Parathyroid adenoma (tissue), 2 donors: ENCODE measurements around the gene USF2.

Source experiments
- H2AFZ ChIP-seq: fragments of 300-600 bp; sonication (generic); one replicate; pipeline ENCODE4 v1.7.0; 2017; ENCODE audit warnings: antibody characterized with exemption, mild to moderate bottlenecking
- H3K27ac ChIP-seq: fragments of 300-600 bp; sonication (generic); one replicate; pipeline ENCODE4 v1.7.0; 2017
- H3K27me3 ChIP-seq: fragments of 300-600 bp; sonication (generic); one replicate; pipeline ENCODE4 v1.7.0; 2017; ENCODE audit warnings: low read length; ENCODE audit not compliant: control insufficient read depth, insufficient read depth
- H3K36me3 ChIP-seq: fragments of 300-600 bp; sonication (generic); one replicate; pipeline ENCODE4 v1.7.0; 2017; ENCODE audit warnings: low read length; ENCODE audit not compliant: control insufficient read depth, insufficient read depth
- H3K4me1 ChIP-seq: fragments of 300-600 bp; sonication (generic); one replicate; pipeline ENCODE4 v1.7.0; 2017; ENCODE audit warnings: control low read depth
- H3K4me2 ChIP-seq: fragments of 300-600 bp; sonication (generic); one replicate; pipeline ENCODE4 v1.7.0; 2017; ENCODE audit warnings: low read length
- H3K4me3 ChIP-seq: fragments of 300-600 bp; sonication (generic); one replicate; pipeline ENCODE4 v1.7.0; 2017; ENCODE audit warnings: low read depth, low read length
- H3K79me2 ChIP-seq: fragments of 300-600 bp; sonication (generic); one replicate; pipeline ENCODE4 v1.7.0; 2017; ENCODE audit warnings: control low read depth
- H3K9ac ChIP-seq: fragments of 300-600 bp; sonication (generic); one replicate; pipeline ENCODE4 v1.7.0; 2017; ENCODE audit warnings: mild to moderate bottlenecking
- H3K9me3 ChIP-seq: fragments of 300-600 bp; sonication (generic); one replicate; pipeline ENCODE4 v1.7.0; 2017; ENCODE audit warnings: low read length; ENCODE audit not compliant: control insufficient read depth
- CTCF ChIP-seq: fragments of 300-600 bp; sonication (generic); IDR thresholded peaks from one replicate; pipeline ENCODE4 v1.7.0; 2017; ENCODE audit warnings: antibody characterized with exemption, mild to moderate bottlenecking
- donor health status: primary hyperparathyroidism.

The USF2 gene

GRCh38 chr19:35272954-35273649 is 4.3 kb downstream of the USF2 start:
- H3K9ac ChIP-seq = no peak overlapping the region
- no peaks in the 10 kb centered on the region for H3K27me3 ChIP-seq
- no peak overlapping the region for H3K27ac ChIP-seq
- H3K9me3 ChIP-seq = no peaks in the 10 kb centered on the region
- H3K4me2 ChIP-seq = no peak overlapping the region
- H3K79me2 ChIP-seq = peaks cover 27% of the 10 kb centered on the region
- no peak overlapping the region for H2AFZ ChIP-seq
- H3K4me1 ChIP-seq = peaks cover 10% of the 10 kb centered on the region
- TF ChIP-seq CTCF = no peak
- no peak overlapping the region for H3K4me3 ChIP-seq
- no peaks in the 10 kb centered on the region for H3K36me3 ChIP-seq

- no peak overlapping the region for H2AFZ ChIP-seq
- H3K36me3 ChIP-seq = no peaks in the 10 kb centered on the region
- H3K27ac ChIP-seq = no peak overlapping the region
- no peak overlapping the region for H3K4me3 ChIP-seq
- H3K27me3 ChIP-seq = no peaks in the 10 kb centered on the region
- peaks cover 10% of the 10 kb centered on the region for H3K4me1 ChIP-seq
- no peak overlapping the region for H3K9ac ChIP-seq
- TF ChIP-seq CTCF = no peak
- peaks cover 27% of the 10 kb centered on the region for H3K79me2 ChIP-seq
- no peaks in the 10 kb centered on the region for H3K9me3 ChIP-seq
- no peak overlapping the region for H3K4me2 ChIP-seq
Measured at GRCh38 chr19:35273686-35274259, 5.0 kb downstream of the USF2 start.

- Histone ChIP-seq H3K79me2 (peaks cover 27% of the 10 kb centered on the region), H3K4me3 (no peak overlapping the region), H3K9me3 (no peaks in the 10 kb centered on the region), H3K9ac (no peak overlapping the region), H3K4me1 (peaks cover 10% of the 10 kb centered on the region), H3K4me2 (no peak overlapping the region), H3K27ac (no peak overlapping the region), H3K27me3 (no peaks in the 10 kb centered on the region), H3K36me3 (no peaks in the 10 kb centered on the region), H2AFZ (no peak overlapping the region)
- TF ChIP-seq CTCF = no peak
Measured at GRCh38 chr19:35274323-35274722, 5.6 kb downstream of the USF2 start.

GRCh38 chr19:35276706-35277281 is 8.0 kb downstream of the USF2 start:
- H3K36me3 ChIP-seq = no peaks in the 10 kb centered on the region
- no peak overlapping the region for H3K27ac ChIP-seq

More at GRCh38 chr19:35276706-35277281, 8.0 kb downstream of the USF2 start:
- Histone ChIP-seq H3K9ac (no peak overlapping the region), H3K9me3 (no peaks in the 10 kb centered on the region), H3K4me3 (no peak overlapping the region), H3K79me2 (peaks cover 8% of the 10 kb centered on the region), H3K27me3 (no peaks in the 10 kb centered on the region), H3K4me2 (no peak overlapping the region), H2AFZ (no peak overlapping the region), H3K4me1 (peaks cover 3% of the 10 kb centered on the region)
- no peak for TF ChIP-seq CTCF
